HG03571 (cell line): ENCODE results near the gene PDE1C.
"Not testable (repeated sequence)": the region's sequence is repeated elsewhere in the genome, so short reads cannot be mapped to it uniquely, and the experiment has no call there.

Source experiments
- ATAC-seq: cut with Tn5 transposase; IDR thresholded peaks from one replicate; pipeline ENCODE4 v1.9.1; 2021; ENCODE audit not compliant: unreplicated experiment

PDE1C gene

DNA sequence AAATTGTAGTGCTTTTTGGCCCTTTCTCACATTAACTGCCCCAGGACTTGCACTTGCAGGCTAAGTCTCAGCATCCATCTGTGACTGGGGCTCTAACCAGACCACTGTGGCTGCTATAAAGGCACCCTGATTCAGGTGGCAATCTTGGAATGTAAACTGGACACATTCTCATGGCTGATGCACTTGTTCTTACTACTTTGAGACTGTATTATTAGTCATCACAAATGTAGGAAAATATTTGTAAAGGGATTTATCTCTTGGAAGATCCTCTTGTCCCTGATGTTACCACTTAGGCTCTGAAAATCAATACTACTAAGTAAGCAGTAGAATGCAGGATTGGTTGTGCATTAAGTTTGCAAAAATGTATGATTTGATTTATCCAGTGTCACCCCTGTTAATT, 25.0 kb downstream of the PDE1C start:
- ATAC-seq = no peak

DNA sequence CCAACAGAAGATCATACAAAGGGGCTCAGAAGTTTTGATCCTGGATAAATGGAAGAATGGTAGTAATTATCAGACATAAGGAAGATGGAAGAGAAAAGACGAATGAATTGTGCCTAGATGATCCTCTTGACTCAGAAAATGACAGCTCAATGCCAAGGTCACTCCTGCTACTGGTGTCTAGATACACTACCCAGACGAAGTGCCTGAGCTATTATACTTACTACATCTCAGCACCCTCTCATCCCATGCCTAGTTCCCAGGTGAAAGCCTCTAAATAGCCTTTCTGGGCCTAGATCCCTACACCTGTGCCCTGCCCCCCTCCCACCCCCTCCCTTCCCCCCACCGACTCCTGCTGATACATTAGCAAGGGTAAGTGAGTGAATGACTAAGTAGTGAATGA, 25.5 kb downstream of the PDE1C start:
- ATAC-seq = no peak

DNA sequence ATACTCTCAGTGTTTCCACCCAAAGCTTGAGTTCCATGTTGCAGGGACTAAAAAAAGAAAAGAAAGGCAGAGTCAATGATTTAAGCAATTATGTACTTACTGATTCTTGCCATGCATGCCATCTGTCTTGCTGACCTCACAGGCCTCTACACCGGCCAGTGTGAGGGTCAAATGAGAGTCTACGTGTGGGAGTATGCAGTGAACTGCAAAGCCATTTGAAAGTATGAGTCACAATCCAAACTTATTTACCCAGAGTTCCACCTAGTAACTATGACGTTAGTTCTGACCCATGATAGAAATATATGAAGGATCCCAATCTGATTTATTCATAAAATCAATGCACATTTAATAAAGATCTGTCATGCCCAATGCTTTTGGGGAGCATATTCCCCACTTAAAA, 26.5 kb downstream of the PDE1C start:
- peak; percentile 64 for ATAC-seq

DNA sequence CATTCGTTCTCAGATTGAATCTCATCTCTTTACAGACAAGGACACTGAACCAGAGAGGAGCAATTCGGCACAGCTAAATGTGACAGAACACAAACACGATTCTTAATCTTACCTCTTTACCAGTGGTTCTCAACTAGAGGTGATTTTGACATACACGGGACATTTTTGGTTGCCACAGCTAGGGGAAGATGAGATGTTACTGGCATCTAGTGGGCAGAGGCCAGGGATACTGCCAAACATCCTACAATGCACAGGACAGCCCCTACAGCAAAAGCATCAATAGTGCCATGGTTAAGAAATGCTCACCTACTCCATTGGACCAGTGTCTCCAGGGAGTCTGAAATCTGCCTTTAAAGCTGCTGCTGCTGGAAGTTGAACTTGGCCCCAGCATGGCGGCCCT, 27.3 kb downstream of the PDE1C start:
- ATAC-seq = no peak

DNA sequence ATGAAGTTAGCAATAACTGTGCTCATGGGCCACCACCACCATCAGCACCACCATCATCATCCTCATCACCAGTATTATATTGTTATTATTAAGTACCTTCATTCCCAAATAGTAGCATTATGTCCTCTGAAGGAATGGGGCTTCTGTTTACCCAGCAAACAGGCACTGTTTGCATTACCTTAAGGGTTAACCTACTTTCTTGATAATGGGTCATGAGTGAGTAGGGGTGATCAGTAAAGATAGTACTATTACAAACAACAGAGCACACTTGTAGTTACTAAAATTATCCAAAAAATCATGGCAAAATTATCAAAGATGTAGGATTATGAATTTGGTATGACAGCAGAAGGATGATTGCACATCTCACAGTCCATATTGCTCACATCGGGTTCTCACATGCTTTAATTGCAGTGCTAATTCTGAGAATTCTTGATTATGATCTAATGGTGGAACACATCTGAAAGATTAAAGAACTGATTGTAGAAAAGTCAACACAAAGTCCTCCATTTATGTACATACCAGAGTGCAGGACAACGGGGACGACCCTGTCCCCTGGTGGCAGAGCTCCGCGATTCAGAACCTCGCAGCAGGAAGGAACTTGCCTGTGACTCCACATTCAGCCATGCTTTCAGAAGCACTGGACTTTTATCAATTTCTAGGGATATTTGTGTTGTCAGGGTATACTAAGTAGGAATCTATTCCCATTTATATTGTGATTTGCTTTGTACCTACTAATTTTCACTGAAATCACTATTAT, 31.0 kb downstream of the PDE1C start:
- no peak for ATAC-seq

DNA sequence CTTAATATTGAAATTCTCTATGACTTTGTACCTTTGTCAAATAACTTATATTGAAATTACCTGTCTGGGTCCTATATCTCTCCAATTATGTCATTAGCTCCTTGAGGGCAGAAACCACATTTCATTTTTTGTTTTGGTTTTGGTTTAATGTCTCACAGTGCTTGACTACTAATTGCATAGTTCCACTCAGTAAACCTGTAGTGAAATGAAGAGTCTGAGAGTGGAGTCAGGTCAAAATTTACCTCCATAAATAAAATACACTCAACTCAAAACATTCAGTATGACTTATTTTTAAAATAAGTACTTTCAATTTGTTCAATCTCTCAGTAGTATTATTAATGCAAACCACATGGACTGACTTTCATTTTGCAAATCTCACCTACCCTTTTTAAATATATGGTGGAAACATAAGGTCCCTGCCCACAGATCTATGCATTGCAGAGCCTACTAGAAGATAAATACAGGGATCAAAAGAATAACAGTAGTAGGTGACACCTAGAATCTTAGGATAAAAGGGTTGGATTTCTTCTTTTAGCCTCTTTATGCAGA, 32.5 kb downstream of the PDE1C start:
- ATAC-seq = peak; percentile 86

DNA sequence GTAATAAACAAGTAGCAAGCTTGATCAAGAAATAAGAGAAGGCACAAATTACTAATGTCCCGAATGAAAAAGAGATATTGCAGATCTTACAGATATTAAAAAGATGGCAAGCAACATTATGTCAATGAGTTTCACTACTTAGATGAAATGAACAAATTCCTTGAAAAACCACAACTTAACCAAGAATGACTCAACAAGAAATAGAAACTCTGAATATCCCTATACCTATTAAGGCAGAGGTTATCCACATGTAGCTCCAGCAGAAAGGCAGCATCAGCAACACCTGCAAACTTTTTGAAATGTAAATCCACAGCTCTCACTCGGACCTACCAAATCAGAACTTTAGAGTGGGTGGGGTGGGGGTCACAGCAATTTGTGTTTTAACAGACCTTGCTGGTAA, 33.6 kb downstream of the PDE1C start:
- ATAC-seq = no peak

DNA sequence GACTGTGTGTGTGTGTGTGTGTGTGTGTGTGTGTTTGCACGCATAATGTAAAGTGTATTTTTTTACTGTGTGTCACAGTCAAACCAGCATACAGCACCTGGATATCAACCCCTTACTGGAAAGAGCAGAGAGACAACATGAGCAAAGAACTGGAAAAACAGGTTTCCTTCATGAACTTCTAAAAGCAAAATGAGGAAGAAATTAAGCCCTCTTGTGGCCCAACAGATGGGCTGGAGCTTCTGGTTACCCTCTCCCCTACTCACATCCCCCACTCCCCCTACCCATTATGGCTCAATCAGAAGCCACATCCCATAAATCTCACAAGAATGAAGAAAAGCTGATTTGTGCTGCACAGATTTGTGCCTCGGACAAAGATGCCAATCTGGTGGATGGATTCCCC, 36.2 kb downstream of the PDE1C start:
- ATAC-seq = no peak

DNA sequence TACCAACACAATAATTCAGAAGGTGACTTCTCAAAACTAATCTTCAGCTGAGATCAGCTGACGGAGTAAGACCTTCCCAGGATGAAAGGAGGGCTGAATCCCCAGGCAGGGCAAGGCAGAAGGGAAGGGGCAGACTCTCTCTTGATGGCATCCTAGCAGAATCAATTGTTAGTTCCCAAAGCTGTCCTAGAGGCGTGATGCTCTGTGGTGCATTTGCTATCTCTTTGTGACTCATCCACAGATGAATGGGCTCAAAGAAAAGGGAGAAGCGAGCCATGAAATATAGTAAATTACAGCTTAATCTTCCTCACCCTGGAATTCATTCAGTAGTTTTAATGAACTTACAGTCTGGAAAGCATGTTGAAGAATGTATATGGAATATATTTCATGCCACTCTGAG, 37.2 kb downstream of the PDE1C start:
- no peak for ATAC-seq

DNA sequence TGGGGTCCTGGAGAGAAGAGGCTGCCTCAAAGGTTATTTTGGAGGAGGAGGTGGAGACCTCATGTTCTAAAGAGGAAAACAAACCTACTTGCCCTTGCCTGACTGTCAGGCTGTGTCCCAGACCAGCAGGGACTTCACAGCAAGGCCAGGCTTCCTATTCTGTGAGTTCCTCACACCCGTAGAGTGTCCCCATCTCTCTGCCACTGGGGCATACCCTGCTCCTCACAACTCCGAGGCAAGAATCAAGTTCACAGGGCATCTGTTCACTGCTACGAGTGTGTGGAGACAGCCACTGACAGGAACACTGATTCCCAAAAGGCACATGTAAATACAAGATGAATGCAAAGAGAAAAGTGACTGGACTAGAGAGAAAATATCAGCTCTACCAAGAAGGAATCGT, 38.0 kb downstream of the PDE1C start:
- no peak for ATAC-seq

DNA sequence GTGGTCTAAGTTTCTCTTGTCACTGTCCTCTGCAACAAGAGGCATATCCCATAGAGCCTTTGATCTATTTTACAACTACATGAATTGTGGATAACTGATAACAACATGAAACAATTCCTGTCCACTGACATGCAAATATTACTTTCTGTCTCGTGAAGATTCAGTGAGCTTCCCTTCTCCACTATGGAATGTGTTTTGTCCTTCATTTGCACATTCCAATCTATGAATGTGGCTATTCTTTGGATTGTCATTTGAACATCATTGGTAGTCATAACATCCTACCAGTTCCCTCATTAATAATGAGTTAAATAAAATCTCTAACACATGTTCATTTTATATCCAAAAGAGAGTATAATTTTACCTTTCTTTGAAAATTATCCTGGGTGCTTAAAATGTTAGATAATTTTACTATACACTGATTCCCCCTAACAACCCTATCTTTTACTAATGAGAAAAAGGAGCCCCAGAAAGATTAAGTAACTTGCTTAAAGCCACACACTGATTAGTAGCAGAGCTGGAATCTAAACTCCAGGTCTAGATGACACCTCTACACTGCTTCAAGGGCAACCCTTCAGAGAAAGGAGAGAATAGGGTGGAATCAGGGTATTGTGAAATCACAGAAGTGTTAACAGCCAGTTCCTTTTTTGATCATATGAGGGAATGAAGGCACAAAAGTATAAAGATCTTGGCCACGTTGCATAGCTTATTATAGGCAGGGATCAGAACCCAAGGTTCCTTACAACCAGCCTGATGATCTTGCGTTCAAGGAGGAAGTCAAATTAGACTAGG, 39.1 kb downstream of the PDE1C start:
- ATAC-seq = no peak

DNA sequence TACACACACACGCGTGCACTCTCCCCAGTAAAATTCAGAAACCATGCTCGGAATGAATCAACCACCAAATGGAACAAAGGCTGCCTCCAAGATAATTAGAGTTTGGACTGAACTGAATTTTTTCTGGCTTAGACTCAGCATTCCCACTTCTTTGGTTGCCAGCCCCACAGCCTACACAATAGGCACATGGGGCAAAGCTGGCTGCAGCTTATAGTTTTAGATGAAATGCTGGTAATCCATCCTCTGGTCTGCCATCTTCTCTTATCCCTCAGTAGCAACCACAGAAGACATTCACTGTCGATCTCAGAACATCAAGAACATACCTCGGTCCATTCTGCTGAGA, 44.2 kb downstream of the PDE1C start:
- no peak for ATAC-seq

DNA sequence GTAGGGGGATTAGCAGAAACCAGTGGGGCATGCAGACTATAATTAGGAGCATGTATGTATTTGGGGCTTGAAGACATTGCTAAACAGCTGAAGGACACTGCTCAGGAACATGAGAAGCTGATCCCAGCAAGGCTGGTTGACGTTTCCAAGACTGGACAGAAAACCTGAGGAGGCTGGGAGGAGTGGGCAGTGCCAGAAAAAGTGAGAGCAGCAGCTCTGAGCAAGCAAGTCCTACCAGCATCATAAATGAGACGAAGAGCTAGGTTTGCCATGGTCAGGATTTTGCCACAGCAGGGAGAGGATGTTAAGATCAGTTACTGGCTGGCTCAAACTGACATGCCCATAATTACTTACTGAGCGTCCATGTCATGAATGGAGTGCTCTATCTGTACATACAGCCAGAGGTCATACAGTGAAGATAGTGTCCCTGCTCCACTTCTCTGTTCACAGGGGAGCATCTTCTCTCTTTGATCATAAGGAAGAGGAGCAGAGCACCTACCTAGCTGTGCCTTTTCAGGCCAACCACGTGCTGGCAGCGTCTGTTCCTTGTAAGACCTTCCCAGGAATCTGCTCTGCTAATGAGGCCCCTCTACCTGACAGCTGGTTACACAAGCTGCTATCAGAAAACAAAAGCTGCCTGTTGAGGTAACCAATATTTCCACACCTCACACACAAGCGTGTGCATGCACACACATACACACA, 44.7 kb downstream of the PDE1C start:
- ATAC-seq = no peak

DNA sequence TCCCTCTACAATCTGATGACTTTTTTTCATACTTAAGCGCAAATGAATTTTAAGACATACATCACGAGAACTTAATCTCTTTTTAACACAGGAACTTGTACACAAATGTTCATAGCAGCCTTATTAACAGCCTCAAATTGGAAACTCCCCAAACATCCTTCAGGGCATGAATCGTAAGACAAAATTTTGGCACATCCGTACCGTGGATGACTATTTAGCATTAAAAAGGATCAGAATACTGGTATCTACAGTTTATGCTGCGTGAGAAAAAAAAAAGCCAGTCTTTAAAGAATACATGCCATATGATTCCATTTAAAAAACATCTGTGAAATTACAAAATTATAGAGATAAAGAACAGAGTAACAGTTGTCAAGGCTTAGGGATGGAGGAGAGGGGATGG, 46.8 kb downstream of the PDE1C start:
- no peak for ATAC-seq

DNA sequence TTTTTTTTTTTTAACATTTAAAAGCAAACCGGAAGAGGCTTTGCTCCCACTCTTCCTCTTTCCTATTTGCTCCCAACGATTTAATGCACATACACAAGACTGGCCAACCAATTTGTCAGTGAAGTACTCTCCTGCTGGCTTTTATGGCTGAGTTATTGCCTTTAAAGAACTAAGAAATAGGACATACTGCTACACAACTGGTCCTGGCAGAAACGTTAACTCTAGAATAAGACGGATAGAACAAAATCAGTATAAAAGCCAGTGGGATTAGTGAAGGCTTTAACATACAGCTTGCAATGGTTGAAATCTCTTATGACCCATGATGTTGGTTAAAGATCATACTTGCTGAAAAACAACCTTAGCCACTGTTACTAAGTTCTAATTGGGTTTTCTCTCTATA, 47.2 kb downstream of the PDE1C start:
- no peak for ATAC-seq

DNA sequence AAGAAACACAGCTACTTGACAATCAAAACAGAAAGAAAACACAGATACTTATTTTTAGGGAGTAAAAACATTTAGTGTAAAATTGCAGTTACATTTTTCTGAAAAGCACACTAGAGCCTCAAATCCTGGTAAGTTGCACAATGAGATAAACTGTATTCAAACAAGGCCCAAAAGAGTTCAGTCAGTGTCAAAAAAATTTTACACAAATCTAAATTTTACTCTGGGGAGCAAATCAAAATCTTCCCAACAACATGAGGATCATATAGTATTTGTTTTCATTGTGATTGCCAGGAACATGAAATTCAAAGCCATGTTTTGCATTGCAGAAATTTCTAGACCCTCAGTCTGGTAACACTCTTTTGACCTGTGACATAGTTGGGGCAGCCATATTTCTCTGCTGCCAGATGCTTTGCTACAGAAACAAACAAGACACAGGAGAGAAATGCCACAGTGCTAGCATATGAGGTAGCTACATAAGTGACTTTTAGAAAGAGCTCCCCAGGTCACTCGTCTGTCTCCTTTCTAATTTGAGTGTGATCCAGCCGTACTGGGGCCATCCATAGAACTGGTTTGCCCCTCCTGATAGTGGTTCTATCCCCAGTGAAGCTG, 49.6 kb downstream of the PDE1C start:
- no peak for ATAC-seq

DNA sequence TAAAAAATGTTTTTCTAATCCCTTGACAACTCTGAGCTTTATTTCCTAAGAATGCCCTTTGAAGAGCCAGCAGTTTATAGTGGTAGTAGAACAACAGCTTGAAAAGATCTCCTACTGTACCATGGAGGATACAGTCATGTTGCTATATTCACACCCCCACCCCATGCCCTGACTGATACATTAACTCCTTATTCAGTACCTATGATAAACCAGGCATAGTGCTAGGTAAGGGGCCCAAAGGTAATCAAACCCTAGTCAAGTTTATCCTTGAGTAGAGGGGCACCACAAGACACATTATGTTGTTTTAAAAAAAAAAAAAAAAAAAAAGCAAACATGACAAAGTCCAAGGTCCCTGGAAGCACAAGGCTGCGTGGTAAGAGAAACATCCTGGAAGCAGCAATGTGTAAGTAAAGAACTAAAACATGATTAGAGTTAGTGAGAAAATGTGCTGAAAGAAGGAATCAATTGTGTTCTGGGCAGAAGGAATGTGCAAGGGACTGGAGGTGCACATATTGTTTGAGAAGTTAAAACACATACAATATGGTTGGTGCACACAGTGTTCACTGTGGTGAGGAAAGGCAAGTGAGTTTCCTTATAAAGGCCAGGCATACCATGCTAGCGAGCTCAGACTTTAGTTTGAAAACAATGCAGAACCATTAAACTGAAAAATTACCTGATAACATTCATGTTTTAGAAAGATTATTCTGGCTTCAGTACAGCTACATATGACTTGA, 51.2 kb downstream of the PDE1C start:
- no peak for ATAC-seq

DNA sequence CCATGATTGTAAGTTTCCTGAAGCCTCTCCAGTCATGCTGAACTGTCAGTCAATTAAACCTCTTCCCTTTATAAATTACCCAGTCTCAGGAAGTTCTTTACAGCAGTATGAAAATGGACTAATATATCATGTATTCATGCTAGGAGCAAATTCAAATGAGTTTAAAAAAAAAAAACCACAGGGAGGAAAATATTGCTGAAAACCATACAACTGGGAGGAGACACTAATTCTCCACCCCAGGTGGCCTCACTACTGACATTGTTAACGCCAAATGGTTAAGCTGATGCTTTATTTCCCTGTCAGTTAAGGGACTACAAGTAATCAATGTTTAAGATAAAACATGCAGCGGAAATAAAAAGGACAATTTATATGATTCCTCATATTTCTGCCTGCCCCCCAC, 55.1 kb downstream of the PDE1C start:
- no peak for ATAC-seq

DNA sequence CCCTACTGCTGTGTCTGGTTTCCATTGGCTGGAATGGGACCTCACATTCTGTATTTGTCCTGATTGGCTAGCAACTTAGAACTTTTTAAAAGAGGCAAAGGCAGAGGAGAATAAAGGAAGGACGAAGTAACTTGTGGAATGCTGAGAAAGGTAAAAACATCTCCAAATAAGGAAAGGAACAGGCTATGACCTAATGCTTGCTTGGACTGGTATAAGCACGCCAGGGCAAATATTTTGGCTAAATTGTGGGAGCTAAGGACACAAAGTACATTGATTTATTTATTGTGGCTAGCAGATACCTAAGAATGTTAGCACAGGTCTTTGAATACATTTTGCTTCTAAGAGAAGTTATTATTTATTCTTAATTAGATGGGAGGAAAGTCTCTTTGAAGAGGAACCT, 56.7 kb downstream of the PDE1C start:
- not testable (repeated sequence) for ATAC-seq

DNA sequence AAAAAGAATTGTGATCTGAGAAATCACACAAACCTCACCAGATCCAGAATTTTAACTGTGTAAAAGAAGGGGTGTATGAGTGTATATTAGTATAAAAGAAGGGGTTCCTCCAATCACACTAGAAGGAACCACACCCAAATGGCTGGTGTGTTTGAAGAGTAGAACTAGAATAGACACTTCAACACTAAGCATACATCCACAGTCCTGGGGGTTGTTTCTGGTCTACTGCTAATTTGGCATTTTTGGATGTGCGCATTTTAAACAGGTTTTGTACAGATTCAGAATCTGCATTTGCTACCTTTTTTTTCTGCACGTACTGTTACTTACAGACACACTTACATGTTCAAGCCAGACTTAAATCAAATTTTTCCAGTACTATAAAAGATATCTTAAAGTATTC, 64.6 kb downstream of the PDE1C start:
- ATAC-seq = no peak

DNA sequence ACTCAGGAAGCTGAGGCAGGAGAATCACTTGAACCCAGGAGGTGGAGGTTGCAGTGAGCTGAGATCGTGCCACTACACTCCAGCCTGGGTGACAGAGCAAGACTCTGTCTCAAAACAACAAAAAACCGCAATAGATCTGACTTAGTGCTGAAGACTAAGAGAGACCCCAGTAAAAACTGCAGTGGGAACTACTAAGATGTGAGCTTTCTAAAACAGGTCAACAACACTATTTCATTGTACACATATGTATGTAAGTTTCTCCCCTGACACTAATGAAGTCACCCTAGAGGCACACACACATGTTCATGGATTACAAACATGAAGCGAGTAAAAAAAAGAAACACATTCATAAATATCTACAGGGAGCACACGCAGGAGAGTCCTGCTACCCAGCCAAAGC, 68.3 kb downstream of the PDE1C start:
- no peak for ATAC-seq
